Right lobe of liver (tissue), 6 donors: ENCODE measurements around the gene DUOXA2. TPM values are rescaled to one million over a fixed set of nuclear protein-coding genes. Genes with fewer than 3 reads are reported as not detected.

Source experiments
- ATAC-seq, 4 donors: fragments of 200-7000 bp; cut with Tn5 transposase; one replicate each; pipeline ENCODE4 v1.9.1; 2020; ENCODE audit warnings: mild to moderate bottlenecking in 4 of 4, moderate library complexity in 4 of 4
- DNase-seq, 3 donors: peaks; one replicate each; pipeline ENCODE4 v3.0.0-alpha.2; 2020
- H3K27ac ChIP-seq, 3 donors: fragments of 200-600 bp; one replicate each; pipeline ENCODE4 v1.8.0; 2022
- H3K27me3 ChIP-seq, 2 donors: fragments of 200-600 bp; one replicate each; pipeline ENCODE4 v1.8.0; 2022
- H3K36me3 ChIP-seq, 4 donors: fragments of 200-600 bp; sonication (generic) in 1 of 4; one replicate each; pipeline versions ENCODE4 v1.5.1 to v1.8.0; 2017 to 2022; ENCODE audit warnings: control low read depth in 1 of 4
- H3K4me1 ChIP-seq, 4 donors: fragments of 200-600 bp; sonication (generic) in 1 of 4; one replicate each; pipeline versions ENCODE4 v1.5.1 to v1.8.0; 2017 to 2022; ENCODE audit warnings: control low read depth in 1 of 4
- H3K4me3 ChIP-seq, 3 donors: fragments of 200-600 bp; one replicate each; pipeline ENCODE4 v1.8.0; 2022
- H3K9me3 ChIP-seq, 4 donors: fragments of 200-600 bp; sonication (generic) in 1 of 4; one replicate each; pipeline versions ENCODE4 v1.5.1 to v1.8.0; 2017 to 2022; ENCODE audit warnings: control low read depth in 1 of 4
- POLR2A ChIP-seq: fragments of 450-650 bp; IDR thresholded peaks from one replicate; pipeline ENCODE4 v1.6.1; 2017; ENCODE audit warnings: antibody characterized with exemption, mild to moderate bottlenecking
- WGBS: methylation state at CpG from one replicate; pipeline ENCODE4 v1.1.6; 2018; ENCODE audit warnings: low coverage, low lambda C conversion rate; ENCODE audit not compliant: insufficient coverage; ENCODE audit errors: missing lambda C conversion rate; 5-methylcytosine and 5-hydroxymethylcytosine counted together
- intact Hi-C, 2 donors: fragments of 100-400 bp; cut with DNase I; formaldehyde crosslinking; loops; one replicate each; pipeline versions ENCODE4 v1.11.2 to v1.14.1; 2022
- total RNA-seq, 6 experiments: library from RNA; depleted of rRNA in 2 of 6; stranded (reverse); fragments of >200 nt in 2 of 6; fragmentation: NEBNext Ultra II Directional in 3 of 6; extraction: Animal tissue kit (Norgen Biotek cat#: 25700) in 3 of 6; gene quantifications; one replicate each; pipeline versions ENCODE4 v1.1.0 to v1.2.4, GENCODE V29; 2016 to 2023
- TF ChIP-seq, protein P1 (sequence below), 4 donors: fragments of 200-600 bp in 3 of 4; fragments of 450-650 bp in 1 of 4; IDR thresholded peaks; one replicate each; pipeline versions ENCODE4 v1.5.1 to v1.8.0; 2016 to 2022; ENCODE audit warnings: antibody characterized with exemption in 4 of 4, mild to moderate bottlenecking in 2 of 4
- donor health status: DM: no; HTN: yes; CAD: no.
- donor health status: DM: no; HTN: no; CAD: no.
- donor health status: DM: no; HTN: no; CAD: no.
- donor health status: DM: no; HTN: yes; CAD: no.
- donor health status: DM: no; HTN: yes; CAD: no.

DUOXA2 gene
- total RNA-seq, 6 experiments from 2014 or later = 1.4 TPM; not detected in 5

DNA sequence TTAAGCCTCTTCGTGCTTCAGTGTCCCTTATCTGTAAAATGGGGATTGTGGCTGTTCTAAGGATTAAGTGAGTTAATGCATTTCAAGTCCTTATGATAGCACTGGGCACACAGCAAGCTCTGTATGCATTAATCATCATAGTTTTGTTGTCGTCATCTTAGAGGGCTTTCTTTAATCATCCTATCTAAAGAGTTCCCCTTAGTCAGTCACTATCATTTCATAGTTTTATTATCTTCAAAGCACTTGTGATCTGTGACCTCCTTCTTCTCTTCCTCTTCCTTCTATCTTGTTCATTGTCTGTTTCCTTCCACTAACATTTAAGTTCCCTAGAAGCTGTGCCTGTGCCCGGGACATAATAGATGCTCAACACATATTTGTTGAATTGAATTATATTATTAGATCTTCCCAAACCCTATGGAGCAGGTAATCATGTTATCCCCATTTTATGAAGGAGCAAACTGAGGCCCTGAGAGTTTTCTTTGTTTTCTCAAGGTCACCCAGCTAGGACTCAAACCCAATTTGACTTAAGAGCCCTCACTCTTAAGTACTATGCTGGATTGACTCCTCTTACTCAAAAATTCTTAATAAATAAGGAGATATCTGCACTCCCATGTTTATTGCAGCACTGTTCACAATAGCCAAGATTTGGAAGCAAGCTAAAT is 24.3 kb upstream of the DUOXA2 start:
- no peak for DNase-seq
- Histone ChIP-seq H3K4me3 (no peak overlapping the region), H3K9me3 (no peaks in the 10 kb centered on the region), H3K27me3 (no peaks in the 10 kb centered on the region), H3K27ac (no peak overlapping the region), H3K4me1 (no peaks in the 10 kb centered on the region), H3K36me3 (no peaks in the 10 kb centered on the region)
- 40% methylated on average over 3 of the region's 3 CpGs for WGBS
- ATAC-seq = no peak
- intact Hi-C loops = no loop called here
- TF ChIP-seq, protein P1, sequence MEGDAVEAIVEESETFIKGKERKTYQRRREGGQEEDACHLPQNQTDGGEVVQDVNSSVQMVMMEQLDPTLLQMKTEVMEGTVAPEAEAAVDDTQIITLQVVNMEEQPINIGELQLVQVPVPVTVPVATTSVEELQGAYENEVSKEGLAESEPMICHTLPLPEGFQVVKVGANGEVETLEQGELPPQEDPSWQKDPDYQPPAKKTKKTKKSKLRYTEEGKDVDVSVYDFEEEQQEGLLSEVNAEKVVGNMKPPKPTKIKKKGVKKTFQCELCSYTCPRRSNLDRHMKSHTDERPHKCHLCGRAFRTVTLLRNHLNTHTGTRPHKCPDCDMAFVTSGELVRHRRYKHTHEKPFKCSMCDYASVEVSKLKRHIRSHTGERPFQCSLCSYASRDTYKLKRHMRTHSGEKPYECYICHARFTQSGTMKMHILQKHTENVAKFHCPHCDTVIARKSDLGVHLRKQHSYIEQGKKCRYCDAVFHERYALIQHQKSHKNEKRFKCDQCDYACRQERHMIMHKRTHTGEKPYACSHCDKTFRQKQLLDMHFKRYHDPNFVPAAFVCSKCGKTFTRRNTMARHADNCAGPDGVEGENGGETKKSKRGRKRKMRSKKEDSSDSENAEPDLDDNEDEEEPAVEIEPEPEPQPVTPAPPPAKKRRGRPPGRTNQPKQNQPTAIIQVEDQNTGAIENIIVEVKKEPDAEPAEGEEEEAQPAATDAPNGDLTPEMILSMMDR (IDR thresholded peaks at IDR 0.05) = no peak
- TF ChIP-seq POLR2A = no peak

DNA sequence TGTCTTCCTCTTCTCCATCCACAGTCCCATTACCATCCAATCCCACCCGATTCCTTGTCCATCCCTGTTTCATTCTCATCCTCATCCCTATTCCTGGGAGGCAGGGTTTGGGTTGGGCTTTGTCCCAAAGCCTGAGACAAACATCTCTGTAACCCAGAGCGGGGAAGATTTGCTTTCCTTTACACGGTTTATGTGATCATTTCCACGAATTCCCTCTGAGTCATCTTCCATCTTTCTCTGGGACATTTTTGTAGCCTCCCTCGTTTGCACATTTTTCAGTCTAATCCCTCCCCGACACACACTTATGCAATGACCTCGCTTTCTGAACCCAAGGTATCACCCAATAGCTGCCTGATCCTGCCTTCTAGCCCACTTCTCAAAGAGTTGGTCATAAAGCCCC is 23.0 kb upstream of the DUOXA2 start:
- Histone ChIP-seq H3K9me3 (no peaks in the 10 kb centered on the region), H3K27ac (no peak overlapping the region), H3K27me3 (no peaks in the 10 kb centered on the region), H3K4me3 (no peak overlapping the region), H3K36me3 (no peaks in the 10 kb centered on the region), H3K4me1 (no peaks in the 10 kb centered on the region)
- no peak for TF ChIP-seq POLR2A
- TF ChIP-seq, protein P1 (IDR thresholded peaks at IDR 0.05) = no peak
- ATAC-seq (peak in 1 of 4 donors; percentile 35), DNase-seq (no peak)
- intact Hi-C loops = no loop called here
- 51% methylated on average over 7 of the region's 7 CpGs for WGBS

DNA sequence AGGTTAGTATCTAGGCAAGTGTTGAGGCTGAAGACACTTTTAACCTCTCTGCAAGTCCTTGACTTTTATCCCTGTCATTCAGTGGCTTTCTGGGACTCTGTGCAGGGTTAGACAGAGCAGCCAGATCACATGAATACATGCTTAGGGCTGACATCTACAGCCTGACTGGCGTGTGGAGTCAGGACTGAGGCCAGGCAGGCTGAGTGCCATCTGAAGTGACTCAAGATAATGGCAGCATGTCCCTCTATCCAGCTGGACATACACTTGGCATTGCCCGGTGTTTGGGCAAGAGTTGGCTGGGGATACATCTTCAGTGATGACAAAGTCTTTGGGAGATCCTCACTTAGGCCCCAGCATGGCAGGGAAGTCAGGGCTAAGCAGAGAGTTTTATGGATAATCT is 22.6 kb upstream of the DUOXA2 start:
- peak in 1 of 4 donors; percentile 31 for ATAC-seq

DNA sequence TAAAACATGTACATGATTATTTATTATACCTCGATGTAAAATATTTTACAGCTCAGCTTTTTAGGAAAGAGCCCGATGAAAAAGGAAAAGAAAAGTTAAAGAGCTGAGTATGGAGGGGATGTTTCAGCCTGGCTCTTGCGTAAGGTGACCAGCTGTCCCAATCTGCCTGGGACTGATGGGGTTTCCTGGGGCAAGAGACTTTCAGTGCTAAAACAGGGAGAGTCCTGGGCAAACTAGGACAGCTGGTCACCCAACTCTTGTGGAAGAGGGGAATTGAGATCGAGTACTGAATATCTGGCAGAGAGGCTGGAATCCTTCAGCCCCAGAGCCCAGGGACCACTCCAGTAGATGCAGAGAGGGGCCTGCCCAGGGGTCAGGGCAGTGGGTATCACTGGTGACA is 21.1 kb upstream of the DUOXA2 start:
- intact Hi-C loops = no loop called here

More for the DNA sequence above, 22.6 kb upstream of the DUOXA2 start:
- no peak overlapping the region for H3K27ac ChIP-seq
- no peaks in the 10 kb centered on the region for H3K4me1 ChIP-seq
- H3K4me3 ChIP-seq = no peak overlapping the region
- 83% methylated on average over 1 of the region's 2 CpGs for WGBS
- no peaks in the 10 kb centered on the region for H3K9me3 ChIP-seq
- TF ChIP-seq, protein P1 (IDR thresholded peaks at IDR 0.05) = no peak
- TF ChIP-seq POLR2A = no peak
- intact Hi-C loops = no loop called here
- H3K36me3 ChIP-seq = no peaks in the 10 kb centered on the region
- no peaks in the 10 kb centered on the region for H3K27me3 ChIP-seq
- no peak for DNase-seq

More for the DNA sequence above, 21.1 kb upstream of the DUOXA2 start:
- Histone ChIP-seq H3K9me3 (no peaks in the 10 kb centered on the region), H3K4me1 (no peaks in the 10 kb centered on the region), H3K27ac (no peak overlapping the region), H3K27me3 (no peaks in the 10 kb centered on the region), H3K4me3 (no peak overlapping the region), H3K36me3 (no peaks in the 10 kb centered on the region)
- TF ChIP-seq POLR2A = no peak
- TF ChIP-seq, protein P1 (IDR thresholded peaks at IDR 0.05) = no peak
- DNase-seq = no peak
- no peak for ATAC-seq
- WGBS = 77% methylated on average over 3 of the region's 4 CpGs
